NCI-H748 (cell line): ENCODE measurements around the gene IPO4.

Source experiments
- DNase-seq: peaks from one replicate; lab custom pipeline; 2025; ENCODE audit not compliant: unreplicated experiment; lab: John Stamatoyannopoulos, UW

IPO4 gene

GRCh38 chr14:24150993-24151392, 37.6 kb downstream of the IPO4 start:
- no peak for DNase-seq

GRCh38 chr14:24150567-24150966, 38.0 kb downstream of the IPO4 start:
- DNase-seq: no peak

- DNase-seq: no peak
Measured at GRCh38 chr14:24150061-24150460, 38.6 kb downstream of the IPO4 start.

GRCh38 chr14:24149302-24149969, 39.2 kb downstream of the IPO4 start:
- no peak for DNase-seq

- DNase-seq: no peak
Measured at GRCh38 chr14:24147761-24148428, 40.7 kb downstream of the IPO4 start.

- peak; percentile 98 for DNase-seq
Measured at GRCh38 chr14:24146978-24147760, 41.4 kb downstream of the IPO4 start, which contains the start of gene RNF31. TSS of gene RNF31 (plus strand) at chr14:24147498. CDS start at chr14:24147699, 201 bp downstream.

GRCh38 chr14:24146453-24146977, 42.1 kb downstream of the IPO4 start, which contains the start of gene PSME2:
TSS of gene PSME2 (minus strand) at chr14:24146610. CDS start at chr14:24146581, 29 bp downstream.
- peak; percentile 98 for DNase-seq

- peak; percentile 63 for DNase-seq
Measured at GRCh38 chr14:24145690-24146452, 42.7 kb downstream of the IPO4 start.

GRCh38 chr14:24145219-24145618, 43.4 kb downstream of the IPO4 start:
- no peak for DNase-seq

- DNase-seq: no peak
Measured at GRCh38 chr14:24144451-24144850, 44.2 kb downstream of the IPO4 start.

- DNase-seq: no peak
Measured at GRCh38 chr14:24143511-24143910, 45.1 kb downstream of the IPO4 start.

GRCh38 chr14:24141097-24141880, 47.3 kb downstream of the IPO4 start, which contains the start of gene EMC9:
TSS of gene EMC9 (minus strand) at chr14:24141591. CDS start at chr14:24141304, 287 bp downstream.
- peak; percentile 100 for DNase-seq

GRCh38 chr14:24139272-24139934, 49.2 kb downstream of the IPO4 start:
- DNase-seq: no peak

- no peak for DNase-seq
Measured at GRCh38 chr14:24138396-24139271, 50.0 kb downstream of the IPO4 start.

GRCh38 chr14:24137529-24138395, 50.9 kb downstream of the IPO4 start:
- no peak for DNase-seq

- no peak for DNase-seq
Measured at GRCh38 chr14:24136684-24137528, 51.7 kb downstream of the IPO4 start.
